SK-N-SH treated with all-trans-retinoic acid at 6 μM for 48 hours (cell line): ENCODE measurements around the gene TMC4.
A peak's percentile ranks its signal among the peaks of the same experiment; 100 is the strongest.
"Not testable (repeated sequence)": the region's sequence is repeated elsewhere in the genome, so short reads cannot be mapped to it uniquely, and the experiment has no call there.

Source experiments
- ATAC-seq: fragments of 200-7000 bp; cut with Tn5 transposase; 3 replicates; pipeline ENCODE4 v1.9.1; 2020; ENCODE audit warnings: mild to moderate bottlenecking, moderate library complexity
- ARNTL ChIP-seq: fragments of 450-650 bp; formaldehyde crosslinking; IDR thresholded peaks from 2 replicates; pipeline ENCODE4 v1.5.0; 2020; ENCODE audit warnings: low read depth, mild to moderate bottlenecking, moderate library complexity, borderline replicate concordance
- BACH2 ChIP-seq: fragments of 250-450 bp; sonication (Bioruptor Pico); IDR thresholded peaks from 2 replicates; pipeline ENCODE4 v1.9.0; 2021; ENCODE audit warnings: mild to moderate bottlenecking, borderline replicate concordance
- CREB5 ChIP-seq: fragments of 250-450 bp; sonication (Bioruptor Pico); IDR thresholded peaks from 2 replicates; pipeline ENCODE4 v1.5.1; 2020; ENCODE audit warnings: low read depth, mild to moderate bottlenecking, moderate library complexity
- CSDC2 ChIP-seq: fragments of 250-450 bp; sonication (Bioruptor Pico); IDR thresholded peaks from 2 replicates; pipeline ENCODE4 v1.5.0; 2020; ENCODE audit warnings: mild to moderate bottlenecking, moderate library complexity
- CSRNP3 ChIP-seq: fragments of 250-450 bp; sonication (Bioruptor Pico); IDR thresholded peaks from 2 replicates; pipeline ENCODE4 v1.5.1; 2021; ENCODE audit warnings: mild to moderate bottlenecking, moderate library complexity
- ESRRG ChIP-seq: fragments of 250-450 bp; sonication (Bioruptor Pico); IDR thresholded peaks from 2 replicates; pipeline ENCODE4 v1.6.1; 2021; ENCODE audit warnings: mild to moderate bottlenecking
- OSR1 ChIP-seq: fragments of 250-450 bp; sonication (Bioruptor Pico); IDR thresholded peaks from 2 replicates; pipeline ENCODE4 v1.8.0; 2022; ENCODE audit warnings: moderate library complexity, mild to moderate bottlenecking, inconsistent platforms
- POU6F1 ChIP-seq: fragments of 250-450 bp; sonication (Bioruptor Pico); IDR thresholded peaks from 2 replicates; pipeline ENCODE4 v1.8.0; 2021; ENCODE audit warnings: low read depth, mild to moderate bottlenecking, moderate library complexity, borderline replicate concordance
- PPARA ChIP-seq: fragments of 250-450 bp; sonication (Bioruptor Pico); IDR thresholded peaks from 2 replicates; pipeline ENCODE4 v1.5.0; 2020; ENCODE audit warnings: mild to moderate bottlenecking, borderline replicate concordance
- RARB ChIP-seq: fragments of 250-450 bp; sonication (Bioruptor Pico); IDR thresholded peaks from 2 replicates; pipeline ENCODE4 v1.8.0; 2021; ENCODE audit warnings: mild to moderate bottlenecking, moderate library complexity
- SNAI2 ChIP-seq: fragments of 250-450 bp; sonication (Bioruptor Pico); IDR thresholded peaks from 2 replicates; pipeline ENCODE4 v1.5.0; 2020; ENCODE audit warnings: mild to moderate bottlenecking, moderate library complexity
- TCF4 ChIP-seq: fragments of 250-450 bp; sonication (Bioruptor Pico); IDR thresholded peaks from 2 replicates; pipeline ENCODE4 v1.8.0; 2021; ENCODE audit warnings: mild to moderate bottlenecking, moderate library complexity, borderline replicate concordance
- TOX ChIP-seq: fragments of 250-450 bp; sonication (Bioruptor Pico); IDR thresholded peaks from 2 replicates; pipeline ENCODE4 v1.8.0; 2021; ENCODE audit warnings: mild to moderate bottlenecking, moderate library complexity, borderline replicate concordance
- TSHZ2 ChIP-seq: fragments of 250-450 bp; sonication (Bioruptor Pico); IDR thresholded peaks from 2 replicates; pipeline ENCODE4 v1.5.0; 2020; ENCODE audit warnings: mild to moderate bottlenecking, moderate library complexity
- ZC3H10 ChIP-seq: fragments of 250-450 bp; sonication (Bioruptor Pico); IDR thresholded peaks from 2 replicates; pipeline ENCODE4 v1.5.1; 2021; ENCODE audit warnings: mild to moderate bottlenecking, moderate library complexity
- ZFP3 ChIP-seq: fragments of 250-450 bp; sonication (Bioruptor Pico); IDR thresholded peaks from 2 replicates; pipeline ENCODE4 v1.5.0; 2020; ENCODE audit warnings: mild to moderate bottlenecking, moderate library complexity
- ZFP30 ChIP-seq: fragments of 450-650 bp; formaldehyde crosslinking; IDR thresholded peaks from 2 replicates; pipeline ENCODE4 v1.5.0; 2022; ENCODE audit warnings: mild to moderate bottlenecking, moderate library complexity
- ZNF565 ChIP-seq: fragments of 450-650 bp; formaldehyde crosslinking; conservative IDR thresholded peaks from 2 replicates; pipeline ENCODE4 v1.5.0; 2020; ENCODE audit warnings: low read depth, mild to moderate bottlenecking, moderate library complexity
- ZNF70 ChIP-seq: fragments of 450-650 bp; formaldehyde crosslinking; IDR thresholded peaks from 2 replicates; pipeline ENCODE4 v1.5.0; 2020; ENCODE audit warnings: mild to moderate bottlenecking, moderate library complexity
- ZNF8 ChIP-seq: fragments of 450-650 bp; formaldehyde crosslinking; IDR thresholded peaks from 2 replicates; pipeline ENCODE4 v1.5.0; 2020; ENCODE audit warnings: mild to moderate bottlenecking, moderate library complexity

TMC4 gene

GRCh38 chr19:54172471-54173358, at the start of gene TMC4:
Gene TMC4 (minus strand): TSS chr19:54173160. CDS start chr19:54173117, 43 bp downstream.
- TF ChIP-seq POU6F1 (CRISPR knock-in tag) (no peak), SNAI2 (CRISPR knock-in tag) (no peak), ARNTL (CRISPR knock-in tag) (no peak), TOX (CRISPR knock-in tag) (no peak), TCF4 (CRISPR knock-in tag) (no peak), OSR1 (no peak), PPARA (CRISPR knock-in tag) (no peak), ESRRG (CRISPR knock-in tag) (no peak), ZFP30 (CRISPR knock-in tag) (no peak), ZC3H10 (CRISPR knock-in tag) (no peak), CSDC2 (no peak), CSRNP3 (CRISPR knock-in tag) (no peak), ZNF70 (no peak)
- ATAC-seq = peak; percentile 56

GRCh38 chr19:54221947-54222346, 49.0 kb upstream of the TMC4 start:
- not testable (repeated sequence) for ATAC-seq

GRCh38 chr19:54219702-54220101, 46.7 kb upstream of the TMC4 start:
- not testable (repeated sequence) for ATAC-seq

GRCh38 chr19:54218960-54219661, 46.2 kb upstream of the TMC4 start:
- TF ChIP-seq ZNF8 (CRISPR knock-in tag) (no peak), ZC3H10 (CRISPR knock-in tag) (no peak), RARB (CRISPR knock-in tag) (no peak), ESRRG (CRISPR knock-in tag) (no peak), ZFP3 (no peak), ARNTL (CRISPR knock-in tag) (no peak), BACH2 (CRISPR knock-in tag) (no peak), ZNF70 (no peak), TCF4 (CRISPR knock-in tag) (no peak), ZNF565 (CRISPR knock-in tag) (no peak), TSHZ2 (CRISPR knock-in tag) (no peak), CREB5 (no peak), CSRNP3 (CRISPR knock-in tag) (no peak), POU6F1 (CRISPR knock-in tag) (no peak)
- no peak for ATAC-seq
